GM19240 (cell line): ENCODE measurements around the gene ANKRD11.
"Not testable (repeated sequence)": the region's sequence is repeated elsewhere in the genome, so short reads cannot be mapped to it uniquely, and the experiment has no call there.

Source experiments
- DNase-seq: peaks from one replicate; pipeline ENCODE4 v3.0.0; 2011; ENCODE audit warnings: low spot score; ENCODE audit not compliant: insufficient read length

ANKRD11 gene

DNA sequence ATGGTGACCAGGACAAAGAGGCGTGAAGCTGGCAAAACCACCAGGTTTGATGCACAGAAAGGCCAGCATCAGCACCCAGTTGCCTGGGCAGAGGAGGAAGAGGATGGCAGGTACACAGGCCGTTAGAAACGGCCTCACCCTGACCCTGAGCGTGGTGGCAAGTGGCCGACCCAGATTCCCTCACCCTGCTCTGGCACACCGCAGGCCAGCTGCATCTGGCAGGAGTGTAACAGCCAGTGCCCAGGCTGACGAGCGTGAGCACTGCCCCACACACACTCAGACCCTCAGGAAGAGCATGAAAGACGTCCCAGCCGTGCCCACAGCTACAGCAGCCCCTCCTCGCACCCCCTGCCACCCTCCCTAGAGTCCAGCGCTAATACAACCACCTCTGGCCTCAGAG is 82.0 kb downstream of the ANKRD11 start:
- no peak for DNase-seq

DNA sequence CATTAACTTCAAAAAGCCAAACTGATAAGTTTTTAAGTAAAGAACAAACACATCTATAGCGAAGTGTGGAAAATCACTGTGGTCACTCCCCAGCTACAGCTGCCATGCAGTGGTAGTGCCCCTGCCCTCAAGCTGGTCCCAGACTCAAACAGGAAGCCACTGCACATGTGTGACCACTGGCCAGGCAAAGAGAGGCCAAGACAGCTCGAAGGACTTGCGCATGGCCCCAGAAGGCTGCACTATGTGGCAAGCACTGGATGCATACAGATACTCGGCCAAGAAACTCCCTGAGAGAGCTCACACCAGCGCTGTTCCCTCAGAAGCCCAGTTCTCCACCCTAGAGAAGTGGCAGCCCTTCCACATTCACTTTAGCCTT is 82.4 kb downstream of the ANKRD11 start:
- DNase-seq = no peak

DNA sequence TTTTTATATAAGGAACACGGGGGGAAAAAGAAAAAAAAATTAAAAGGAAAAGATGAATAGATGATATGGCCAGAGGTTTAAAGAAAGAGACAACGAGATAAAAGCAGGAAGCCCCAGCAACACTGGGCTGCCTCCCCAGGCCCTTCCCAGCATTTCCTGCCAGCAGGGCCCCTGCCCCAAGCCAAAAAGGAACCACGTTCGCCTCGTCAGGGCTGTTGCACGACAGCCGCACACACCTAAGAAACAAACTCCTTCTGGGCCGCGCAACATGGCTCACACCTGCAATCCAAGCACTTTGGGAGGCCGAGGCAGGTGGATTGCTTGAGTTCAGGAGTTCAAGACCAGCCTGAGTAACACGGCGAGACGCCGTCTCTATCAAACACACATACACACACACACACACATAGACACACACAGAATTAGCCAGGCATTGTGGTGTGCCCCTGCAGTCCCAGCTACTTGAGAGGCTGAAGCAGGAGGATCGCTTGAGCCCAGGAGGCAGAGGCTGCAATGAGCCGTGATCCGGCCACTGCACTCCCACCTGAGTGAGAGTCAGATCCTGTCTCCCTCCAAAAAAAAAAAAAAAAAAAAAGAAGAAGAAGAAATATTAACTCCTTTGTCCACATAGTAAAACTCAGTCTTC is 83.0 kb downstream of the ANKRD11 start:
- DNase-seq = no peak

DNA sequence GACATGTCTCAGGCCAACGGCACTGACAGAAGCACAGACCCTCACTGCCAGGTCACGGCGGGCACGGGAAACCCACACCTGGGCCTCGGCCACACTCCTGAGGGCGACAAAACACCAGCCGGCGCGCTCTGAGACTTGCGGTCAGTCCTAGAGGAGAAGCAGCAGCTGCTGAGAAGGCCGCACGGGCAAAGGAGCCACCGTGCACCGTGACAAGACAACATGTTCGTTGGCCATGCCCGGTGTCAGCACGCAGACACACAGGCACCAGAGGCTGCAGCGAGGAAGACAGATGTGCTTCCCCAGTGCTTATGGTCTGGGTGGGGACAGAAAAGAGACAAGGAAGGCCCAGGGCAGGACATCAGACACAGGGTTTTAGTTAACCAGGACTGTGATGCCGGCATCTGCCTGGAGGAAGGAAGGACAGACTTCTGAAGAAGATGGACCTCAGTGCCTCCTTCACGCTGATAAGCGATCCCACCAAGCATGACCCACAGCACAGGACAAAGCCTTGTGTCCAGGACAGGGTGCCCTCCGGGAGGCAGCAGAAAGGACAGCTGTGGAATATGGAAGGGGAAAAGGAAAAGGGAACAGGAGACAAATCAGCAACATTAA is 84.0 kb downstream of the ANKRD11 start:
- DNase-seq = no peak

DNA sequence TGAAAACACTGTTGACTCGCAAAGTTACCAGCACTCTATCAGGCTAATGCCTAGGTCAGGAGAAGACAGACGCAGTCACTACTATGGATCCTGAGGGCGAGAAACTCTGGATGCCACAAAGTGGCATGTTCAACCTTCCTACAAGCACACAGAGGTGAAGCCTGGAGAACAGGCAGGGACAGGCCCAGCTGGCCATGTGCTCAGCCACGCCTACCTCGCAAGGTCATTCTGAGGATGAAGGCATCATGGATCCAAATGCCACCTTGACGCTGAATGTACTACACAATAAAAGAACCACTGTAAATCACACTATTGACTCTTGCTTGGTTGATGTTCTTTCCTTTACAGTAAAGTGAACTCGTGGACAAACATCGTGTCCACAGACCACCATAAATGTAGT is 85.8 kb downstream of the ANKRD11 start:
- no peak for DNase-seq

DNA sequence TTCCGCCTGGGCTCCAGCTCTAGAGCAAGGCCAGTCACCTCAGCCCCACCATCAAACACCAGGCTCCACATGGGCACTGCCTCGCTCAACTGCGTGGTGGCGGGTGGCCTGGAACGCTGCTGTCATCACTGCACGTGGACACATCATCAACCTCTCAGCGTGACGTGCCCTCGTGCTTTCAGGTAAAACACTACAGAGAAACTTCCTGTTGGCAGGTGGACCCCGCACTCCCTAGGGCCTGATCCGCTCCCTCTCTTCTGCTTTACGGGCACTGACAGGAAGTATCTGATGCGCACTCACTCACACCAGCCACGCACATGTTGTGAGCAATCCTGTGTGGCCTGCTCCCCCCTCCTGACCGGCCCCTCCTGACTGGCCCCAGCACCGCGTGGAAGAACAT is 87.4 kb downstream of the ANKRD11 start:
- DNase-seq = no peak

DNA sequence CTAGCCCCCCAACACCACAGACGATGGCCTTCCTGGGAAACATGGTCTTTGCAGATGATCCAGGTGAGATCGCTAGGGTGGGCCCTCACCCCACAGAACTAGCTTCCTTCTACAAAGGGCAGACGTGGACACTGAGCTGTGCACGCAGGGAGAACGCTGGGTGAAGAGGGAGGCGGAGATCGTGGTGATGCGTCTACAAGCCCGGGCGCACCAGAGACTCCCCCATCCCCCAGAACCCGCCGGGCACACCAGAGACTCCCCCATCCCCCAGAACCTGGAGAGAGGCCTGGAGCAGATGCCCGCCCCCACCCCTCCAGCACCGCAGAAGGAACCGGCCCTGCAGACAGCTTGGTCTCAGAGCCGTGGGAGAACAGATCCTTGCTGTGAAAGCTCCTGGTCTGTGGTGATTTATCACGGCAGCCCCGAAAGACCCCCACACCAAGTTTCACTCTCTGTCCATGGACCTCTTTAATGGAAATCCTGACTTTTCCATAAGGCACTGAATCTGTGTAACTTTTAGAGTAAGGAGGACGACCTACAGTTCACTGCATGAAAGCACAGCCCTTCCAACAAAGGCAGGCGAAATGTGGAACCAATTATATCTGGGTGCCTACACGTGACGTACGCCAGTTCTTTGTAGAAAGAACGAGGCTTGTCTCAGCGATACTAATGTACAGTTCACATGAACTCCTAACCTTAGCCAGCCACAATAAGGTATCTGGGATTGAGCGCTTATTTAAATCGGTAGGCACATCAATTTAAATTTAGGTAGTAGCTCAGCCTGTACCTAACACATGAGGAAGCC is 88.5 kb downstream of the ANKRD11 start:
- no peak for DNase-seq

DNA sequence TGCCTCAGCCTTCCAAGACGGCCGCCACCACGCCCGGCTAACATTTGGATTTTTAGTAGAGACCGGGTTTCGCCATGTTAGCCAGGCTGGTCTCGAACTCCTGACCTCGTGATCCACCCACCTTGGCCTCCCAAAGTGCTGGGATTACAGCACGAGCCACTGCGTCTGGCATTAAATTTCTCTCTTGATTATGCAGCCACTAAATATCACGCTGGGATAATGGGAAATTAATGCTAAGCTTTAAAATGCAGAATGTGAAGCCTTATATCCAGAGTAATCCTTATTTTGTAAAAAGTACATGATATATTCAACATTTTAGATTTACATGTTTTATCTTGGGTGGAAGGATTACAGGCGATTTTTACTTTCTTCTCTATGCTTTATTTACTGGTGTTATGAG is 89.2 kb downstream of the ANKRD11 start:
- no peak for DNase-seq

DNA sequence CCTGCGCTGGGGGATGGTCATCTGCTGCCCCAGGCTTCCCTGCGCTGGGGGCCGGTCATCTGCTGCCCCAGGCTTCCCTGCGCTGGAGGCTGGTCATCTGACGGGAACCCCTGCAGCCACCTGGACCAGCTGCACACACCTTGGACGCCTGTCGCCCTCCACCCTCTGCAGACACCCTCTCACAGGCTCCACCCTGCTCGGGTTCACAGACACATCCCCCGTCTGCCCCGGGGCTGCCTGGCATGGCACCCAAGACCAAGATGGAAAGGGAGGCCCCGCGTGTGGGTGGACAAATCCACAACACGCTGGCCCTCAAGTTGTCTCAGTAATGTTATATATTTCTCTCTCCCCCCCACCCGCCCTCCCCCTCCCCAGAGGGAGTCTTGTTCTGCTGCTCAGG is 89.6 kb downstream of the ANKRD11 start:
- DNase-seq = no peak

DNA sequence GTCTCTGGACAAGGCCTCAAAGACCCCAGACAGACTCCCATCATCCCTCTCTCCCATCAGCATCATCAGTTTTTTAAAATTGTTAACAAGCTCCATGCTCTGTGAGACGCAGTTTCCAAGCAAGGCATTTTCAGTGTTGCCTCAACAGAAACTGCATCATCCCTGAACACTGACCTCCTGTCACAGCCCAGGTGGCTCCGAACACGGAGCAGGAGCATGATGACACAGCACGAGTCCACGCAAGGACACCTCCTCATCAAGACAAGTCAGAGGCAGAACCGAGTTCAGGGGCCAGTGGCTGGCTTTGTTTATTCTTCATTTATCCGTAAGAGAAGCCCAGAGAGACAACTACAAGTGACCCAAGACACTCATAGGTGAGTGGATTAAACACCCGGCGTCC is 91.4 kb downstream of the ANKRD11 start:
- DNase-seq = no peak

DNA sequence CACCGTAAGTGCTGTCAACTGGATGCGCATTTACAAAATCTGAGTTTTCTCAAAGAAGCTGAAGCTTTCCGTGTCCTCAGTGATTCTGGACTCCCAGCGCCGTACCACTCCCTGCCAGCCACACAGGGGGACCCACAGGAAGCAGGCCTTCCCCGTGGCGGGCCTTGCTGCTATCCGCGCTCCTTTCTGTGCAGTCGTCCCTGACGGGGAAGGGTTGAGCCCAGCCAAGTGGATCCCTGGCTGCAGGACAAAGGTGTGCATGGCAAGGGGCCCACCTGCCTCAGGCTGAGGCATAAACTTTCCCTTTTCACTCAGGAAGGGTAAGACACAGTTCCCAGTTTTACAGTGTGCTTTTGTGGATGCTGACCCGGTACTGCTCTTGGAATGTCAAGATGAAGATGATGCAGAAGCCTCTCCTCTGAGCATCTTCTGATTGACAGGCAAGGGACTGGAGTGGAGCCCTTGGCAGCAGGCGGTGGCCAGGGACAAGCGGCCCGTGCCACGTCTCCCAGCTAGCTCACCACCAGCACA is 93.0 kb downstream of the ANKRD11 start:
- no peak for DNase-seq

DNA sequence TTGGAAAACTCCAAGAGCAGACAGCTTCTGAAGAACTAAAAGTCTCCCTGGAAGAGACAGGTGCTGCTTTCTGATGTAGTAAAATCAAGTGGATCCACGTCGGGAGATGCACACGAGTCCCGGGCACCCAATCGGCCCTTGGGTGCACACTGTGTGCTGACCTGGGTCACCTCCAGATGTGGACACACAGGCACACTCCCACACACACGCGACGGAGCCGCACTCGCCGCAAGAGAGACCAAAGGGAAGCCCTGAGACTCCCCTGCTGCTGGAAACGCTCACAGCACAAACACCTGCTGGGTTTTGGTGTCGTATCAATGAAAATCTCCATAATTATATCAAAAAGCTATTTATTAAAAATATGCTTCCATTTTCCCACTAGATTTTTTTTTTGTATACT is 94.2 kb downstream of the ANKRD11 start:
- no peak for DNase-seq

DNA sequence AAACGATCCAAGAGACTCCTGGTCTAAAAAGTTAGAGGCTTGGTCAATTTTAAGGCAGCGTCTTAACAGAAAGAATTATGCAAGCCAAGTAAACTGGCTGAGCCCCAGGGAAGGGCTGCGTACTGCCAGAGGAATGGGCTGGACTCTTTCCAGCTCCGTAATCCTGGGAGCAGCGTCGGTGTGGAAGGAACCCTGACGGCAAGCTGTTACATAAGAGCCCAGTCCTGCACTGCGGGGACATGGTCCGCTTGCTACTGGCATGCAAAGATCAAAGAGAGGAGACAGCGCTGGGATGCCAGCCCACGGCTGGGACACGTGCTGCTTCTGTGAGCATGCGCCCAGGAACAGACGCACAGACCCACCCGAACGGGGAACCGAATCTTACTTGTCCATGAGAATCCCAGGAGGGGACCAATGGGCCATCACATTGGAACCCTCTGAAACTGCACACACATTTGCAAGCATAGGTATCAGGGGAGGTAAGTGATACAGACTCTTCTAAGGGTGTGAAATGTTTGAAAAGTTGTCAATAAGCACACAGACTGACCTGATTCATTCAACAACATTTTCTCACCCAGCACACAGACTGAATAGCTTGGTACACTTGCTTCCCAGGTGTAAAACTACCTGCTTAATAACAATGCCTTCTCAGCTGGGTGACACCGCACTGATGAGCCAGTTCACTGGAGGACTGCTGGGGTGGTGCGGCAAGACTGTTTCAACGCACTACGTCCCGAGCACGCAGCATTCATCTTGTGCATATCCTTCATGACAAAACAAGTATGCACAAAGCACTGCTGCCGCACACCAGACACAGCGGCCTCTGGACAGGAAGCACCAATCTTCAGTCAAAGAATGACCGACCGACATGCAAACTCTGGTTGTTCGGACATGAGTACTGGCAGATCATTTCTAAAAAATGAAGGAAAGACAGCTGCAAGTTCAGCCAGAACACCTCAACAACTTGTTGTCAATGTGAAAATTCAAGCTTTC is 94.9 kb downstream of the ANKRD11 start:
- DNase-seq = no peak

DNA sequence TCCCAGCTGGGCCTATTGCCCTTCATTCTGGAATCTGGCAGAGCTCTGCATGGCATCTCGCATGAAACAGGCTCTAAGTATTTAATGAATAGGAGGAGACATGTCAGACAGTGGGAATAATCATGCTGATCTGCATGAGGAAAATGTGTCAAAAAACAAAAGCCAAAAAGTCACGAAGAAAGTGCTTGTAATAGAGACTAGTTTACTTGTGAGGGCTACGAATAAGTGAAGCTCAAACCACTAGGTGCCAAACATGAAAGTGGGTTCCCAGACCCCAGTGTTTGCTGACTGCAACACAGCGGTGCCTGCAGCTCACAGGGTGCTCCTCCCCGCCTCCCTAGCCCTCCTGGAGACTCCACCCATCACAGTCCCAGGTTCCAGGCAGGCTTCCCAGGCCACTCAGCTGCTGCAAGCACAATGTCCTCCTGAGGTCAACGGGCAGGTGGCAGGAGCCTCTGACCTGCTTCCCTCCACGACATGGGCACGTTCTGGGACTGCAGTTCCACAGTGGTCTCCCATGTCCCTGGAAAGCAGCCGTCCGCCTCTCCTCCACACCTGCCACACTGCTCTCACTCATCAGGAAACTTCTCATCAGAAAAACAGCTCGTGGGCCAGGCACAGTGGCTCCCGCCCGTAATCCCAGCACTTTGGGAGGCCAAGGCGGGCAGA is 96.5 kb downstream of the ANKRD11 start:
- DNase-seq = no peak

DNA sequence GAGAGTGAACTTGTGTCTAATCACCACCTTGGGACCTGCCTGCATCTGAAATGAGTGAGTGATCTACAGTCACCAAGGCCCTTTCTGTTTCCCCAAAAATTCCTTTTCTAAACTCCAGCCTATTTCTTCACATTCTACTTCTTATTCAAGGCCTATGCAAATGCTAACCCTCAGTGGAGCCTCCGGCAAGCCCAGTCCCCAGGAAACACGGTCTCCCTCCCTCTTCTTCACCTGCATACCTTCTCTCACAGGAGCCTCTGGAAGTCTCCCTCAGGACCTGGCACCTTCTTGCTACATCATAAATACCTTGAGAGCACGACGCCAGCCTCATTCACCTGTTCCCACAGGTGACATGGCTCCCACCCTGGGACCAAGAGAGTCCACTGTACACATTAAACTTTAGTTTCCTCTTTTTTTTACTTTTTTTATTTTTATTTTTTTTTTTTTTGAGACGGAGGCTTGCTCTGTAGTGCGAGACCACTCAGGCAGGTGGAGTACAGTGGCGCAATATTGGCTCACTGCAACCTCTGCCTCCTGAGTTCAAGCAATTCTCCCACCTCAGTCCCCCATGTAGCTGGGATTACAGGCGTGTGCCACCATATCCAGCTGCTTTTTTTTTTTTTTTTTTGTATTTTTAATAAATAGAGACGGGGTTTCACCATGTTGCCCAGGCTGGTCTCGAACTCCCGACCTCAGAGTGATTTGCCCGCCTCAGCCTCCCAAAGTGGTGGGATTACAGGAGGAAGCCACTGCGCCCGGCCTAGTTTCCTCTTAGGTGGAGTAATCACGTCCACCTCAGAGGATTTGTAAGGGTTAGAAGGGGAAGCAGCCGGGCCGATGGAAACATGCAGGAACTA is 97.3 kb downstream of the ANKRD11 start:
- DNase-seq = no peak

DNA sequence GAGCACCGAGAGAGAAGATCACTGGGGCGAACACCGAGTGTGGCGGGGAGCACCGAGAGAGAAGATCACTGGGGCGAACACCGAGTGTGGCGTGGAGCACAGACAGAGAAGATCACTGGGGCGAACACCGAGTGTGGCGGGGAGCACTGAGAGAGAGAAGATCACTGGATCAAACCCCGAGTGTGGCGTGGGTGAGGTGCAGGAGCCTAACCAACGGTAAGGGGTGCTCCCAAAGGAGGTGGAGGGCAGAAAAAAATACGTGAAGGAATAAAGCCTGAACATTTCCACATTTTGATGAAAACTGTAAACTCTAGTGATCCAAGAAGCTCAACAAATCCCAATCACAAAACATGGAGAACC is 100.2 kb downstream of the ANKRD11 start:
- not testable (repeated sequence) for DNase-seq

DNA sequence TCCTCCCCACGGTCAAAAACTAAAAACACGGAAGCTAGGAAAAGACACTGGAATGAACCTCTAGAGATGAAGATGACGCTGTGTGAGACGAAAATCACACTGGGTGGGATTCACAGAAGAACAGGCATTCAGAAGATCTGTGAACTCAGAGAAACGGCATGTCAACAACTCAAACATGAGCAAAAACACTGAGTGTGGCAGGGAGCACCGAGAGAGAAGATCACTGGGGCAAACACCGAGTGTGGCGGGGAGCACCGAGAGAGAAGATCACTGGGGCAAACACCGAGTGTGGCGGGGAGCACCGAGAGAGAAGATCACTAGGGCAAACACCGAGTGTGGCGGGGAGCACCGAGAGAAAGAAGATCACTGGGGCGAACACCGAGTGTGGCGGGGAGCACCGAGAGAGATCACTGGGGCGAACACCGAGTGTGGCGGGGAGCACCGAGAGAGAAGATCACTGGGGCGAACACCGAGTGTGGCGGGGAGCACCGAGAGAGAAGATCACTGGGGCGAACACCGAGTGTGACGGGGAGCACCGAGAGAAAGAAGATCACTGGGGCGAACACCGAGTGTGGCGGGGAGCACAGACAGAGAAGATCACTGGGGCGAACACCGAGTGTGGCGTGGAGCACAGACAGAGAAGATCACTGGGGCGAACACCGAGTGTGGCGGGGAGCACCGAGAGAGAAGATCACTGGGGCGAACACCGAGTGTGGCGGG is 100.7 kb downstream of the ANKRD11 start:
- not testable (repeated sequence) for DNase-seq

DNA sequence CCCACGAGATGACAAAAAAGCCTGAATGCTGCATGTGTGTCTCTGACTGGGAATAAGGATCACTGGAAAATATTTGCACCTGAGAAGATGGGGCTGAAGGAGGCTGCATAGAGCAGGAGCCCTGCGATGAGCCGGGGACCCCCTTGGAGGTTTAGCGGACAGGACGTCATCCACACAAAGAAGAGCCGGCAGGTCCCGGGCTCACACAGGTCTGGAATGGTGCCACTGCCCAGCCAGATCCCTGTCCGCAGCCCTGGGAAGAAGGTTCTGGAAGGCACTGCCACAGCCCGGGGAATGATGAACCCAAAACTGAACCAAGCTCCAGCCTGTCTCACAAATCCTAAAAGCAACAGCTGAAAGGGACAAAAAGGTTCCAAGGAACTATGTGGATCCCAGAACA is 101.8 kb downstream of the ANKRD11 start:
- no peak for DNase-seq
